H1 (cell line): ENCODE results near the gene ZBTB7B. TPM values are rescaled to one million over a fixed set of nuclear protein-coding genes. Genes with fewer than 3 reads are reported as not detected.

Experiments
- CTCF ChIA-PET: fragments of 300-600 bp; sonication (Branson Sonifier 250); formaldehyde crosslinking; loops from one replicate; lab custom pipeline; 2021; ENCODE audit not compliant: partially characterized antibody; lab: Charles Lee
- POLR2A ChIA-PET: fragments of 300-600 bp; sonication (Branson Sonifier 250); formaldehyde crosslinking; loops from one replicate; lab custom pipeline; 2021; ENCODE audit warnings: inconsistent platforms; ENCODE audit not compliant: partially characterized antibody; lab: Charles Lee
- DNase-seq, 2 experiments: peaks; one replicate each; pipeline versions ENCODE4 v3.0.0 to v3.0.0-alpha.2; 2010 to 2022; ENCODE audit warnings: low spot score in 2 of 2, low read depth in 1 of 2, mixed read lengths in 1 of 2
- FAIRE-seq: peaks from 2 replicates; lab custom pipeline; 2011; peaks lifted over from hg19 to GRCh38; lab: Jason Lieb, UNC
- H2AFZ ChIP-seq: 2 replicates; pipeline ENCODE4 v1.8.1; 2012; ENCODE audit warnings: low read length, inconsistent platforms
- H2AK5ac ChIP-seq: 2 replicates; pipeline ENCODE4 v1.6.1; 2013; ENCODE audit warnings: low read depth, low read length
- H2BK120ac ChIP-seq: replicated peaks from 2 replicates; pipeline ENCODE3; 2013; ENCODE audit warnings: low read depth, low read length, inconsistent platforms
- H2BK12ac ChIP-seq: 2 replicates; pipeline ENCODE4 v1.6.1; 2013; ENCODE audit warnings: low read depth, low read length
- H2BK15ac ChIP-seq: 2 replicates; pipeline ENCODE4 v1.6.1; 2013; ENCODE audit warnings: low read length
- H2BK20ac ChIP-seq: 2 replicates; pipeline ENCODE4 v1.6.1; 2013; ENCODE audit warnings: low read length
- H2BK5ac ChIP-seq: 2 replicates; pipeline ENCODE4 v1.6.1; 2013; ENCODE audit warnings: low read depth, low read length
- H3K14ac ChIP-seq: 2 replicates; pipeline ENCODE4 v1.6.1; 2013; ENCODE audit warnings: inconsistent platforms; ENCODE audit not compliant: insufficient read length
- H3K18ac ChIP-seq: 2 replicates; pipeline ENCODE4 v1.6.1; 2013; ENCODE audit warnings: low read length; ENCODE audit errors: extremely low read depth
- H3K23ac ChIP-seq: 2 replicates; pipeline ENCODE4 v1.6.1; 2013; ENCODE audit warnings: inconsistent platforms; ENCODE audit not compliant: insufficient read length
- H3K23me2 ChIP-seq: 2 replicates; pipeline ENCODE4 v1.6.1; 2013; ENCODE audit warnings: low read depth, low read length
- H3K27ac ChIP-seq: 2 replicates; pipeline ENCODE4 v1.6.1; 2011; ENCODE audit warnings: low read depth, low read length, inconsistent platforms
- H3K27me3 ChIP-seq, 4 experiments: replicated peaks in 1 of 4; 1 replicate in 1 of 4; 2 replicates in 3 of 4; pipeline versions ENCODE4 v1.6.1 to v1.8.1; 2011 to 2013; ENCODE audit warnings: low read length in 3 of 4, mild to moderate bottlenecking in 3 of 4, inconsistent platforms in 2 of 4, mixed read lengths in 2 of 4, moderate library complexity in 1 of 4; ENCODE audit not compliant: control insufficient read depth in 3 of 4, insufficient read depth in 3 of 4; ENCODE audit errors: extremely low read depth in 1 of 4
- H3K36me3 ChIP-seq, 4 experiments: 2 replicates each; pipeline versions ENCODE4 v1.6.1 to v1.8.1; 2011 to 2013; ENCODE audit warnings: mild to moderate bottlenecking in 4 of 4, low read length in 3 of 4, moderate library complexity in 2 of 4, control low read depth in 1 of 4, inconsistent platforms in 1 of 4; ENCODE audit not compliant: insufficient read depth in 4 of 4, control insufficient read depth in 2 of 4
- H3K4ac ChIP-seq: replicated peaks from 2 replicates; pipeline ENCODE3; 2013; ENCODE audit warnings: low read length, low read depth, mixed read lengths, inconsistent platforms; ENCODE audit not compliant: insufficient read length
- H3K4me1 ChIP-seq, 4 experiments: replicated peaks in 1 of 4; 1 replicate in 1 of 4; 2 replicates in 3 of 4; pipeline versions ENCODE4 v1.6.1 to v1.8.1; 2011 to 2013; ENCODE audit warnings: low read length in 3 of 4, inconsistent platforms in 2 of 4, mixed read lengths in 1 of 4; ENCODE audit not compliant: insufficient read depth in 4 of 4, control insufficient read depth in 3 of 4
- H3K4me2 ChIP-seq, 2 experiments: 2 replicates each; pipeline versions ENCODE4 v1.6.1 to v1.8.1; 2011 to 2013; ENCODE audit warnings: low read depth in 2 of 2, low read length in 2 of 2, control low read depth in 1 of 2, inconsistent platforms in 1 of 2, mild to moderate bottlenecking in 1 of 2; ENCODE audit not compliant: insufficient read depth in 1 of 2
- H3K4me3 ChIP-seq, 4 experiments: fragments of 200-600, 300-600 bp in 1 of 4; sonication (generic), shearing (Covaris generic), sonication (Bioruptor Twin) in 1 of 4; 2 replicates each; pipeline versions ENCODE4 v1.5.1 to v1.8.1; 2011 to 2016; ENCODE audit warnings: low read length in 4 of 4, low read depth in 3 of 4, control low read depth in 2 of 4, inconsistent platforms in 2 of 4, mild to moderate bottlenecking in 2 of 4, mixed read lengths in 1 of 4, moderate library complexity in 1 of 4; ENCODE audit not compliant: insufficient read depth in 2 of 4; ENCODE audit errors: extremely low read depth in 1 of 4
- H3K56ac ChIP-seq: replicated peaks from 2 replicates; pipeline ENCODE3; 2013; ENCODE audit warnings: low read depth, mild to moderate bottlenecking, mixed read lengths, low read length, inconsistent platforms; ENCODE audit not compliant: insufficient read length
- H3K79me1 ChIP-seq: 2 replicates; pipeline ENCODE4 v1.6.1; 2013; ENCODE audit warnings: low read depth, low read length, control low read depth
- H3K79me2 ChIP-seq, 2 experiments: 2 replicates each; pipeline versions ENCODE4 v1.6.1 to v1.8.1; 2012 to 2013; ENCODE audit warnings: low read length in 2 of 2, mild to moderate bottlenecking in 2 of 2, inconsistent platforms in 1 of 2; ENCODE audit not compliant: insufficient read depth in 2 of 2, control insufficient read depth in 1 of 2
- H3K9ac ChIP-seq, 4 experiments: replicated peaks in 1 of 4; 1 replicate in 1 of 4; 2 replicates in 3 of 4; pipeline versions ENCODE4 v1.6.1 to v1.8.1; 2011 to 2013; ENCODE audit warnings: low read depth in 3 of 4, low read length in 3 of 4, control low read depth in 2 of 4, mild to moderate bottlenecking in 2 of 4, moderate library complexity in 2 of 4, inconsistent platforms in 1 of 4; ENCODE audit errors: extremely low read depth in 1 of 4
- H3K9me3 ChIP-seq, 2 experiments: 2 replicates each; pipeline versions ENCODE4 v1.6.1 to v1.8.1; 2012 to 2013; ENCODE audit warnings: mild to moderate bottlenecking in 2 of 2, moderate library complexity in 2 of 2, control low read depth in 1 of 2, inconsistent platforms in 1 of 2, low read depth in 1 of 2, low read length in 1 of 2, mixed read lengths in 1 of 2; ENCODE audit not compliant: insufficient read depth in 2 of 2
- H4K20me1 ChIP-seq, 2 experiments: replicated peaks in 1 of 2; 2 replicates each; pipeline versions ENCODE3 to v1.8.1; 2011 to 2013; ENCODE audit warnings: inconsistent platforms in 2 of 2, low read length in 2 of 2, mild to moderate bottlenecking in 1 of 2; ENCODE audit not compliant: insufficient read depth in 2 of 2, control insufficient read depth in 1 of 2
- H4K5ac ChIP-seq: 2 replicates; pipeline ENCODE4 v1.6.1; 2013; ENCODE audit warnings: low read length, low read depth, mixed read lengths, inconsistent platforms; ENCODE audit not compliant: insufficient read length
- H4K8ac ChIP-seq: 2 replicates; pipeline ENCODE4 v1.8.0; 2013; ENCODE audit warnings: mild to moderate bottlenecking, moderate library complexity, low read length, inconsistent platforms; ENCODE audit not compliant: insufficient read depth; ENCODE audit errors: extremely low read depth
- H4K91ac ChIP-seq: replicated peaks from 2 replicates; pipeline ENCODE3; 2013; ENCODE audit warnings: low read length, mixed read lengths, inconsistent platforms; ENCODE audit not compliant: insufficient read length
- CEBPB ChIP-seq: IDR thresholded peaks from 2 replicates; pipeline ENCODE4 v1.6.1; 2012; ENCODE audit warnings: low read depth, low read length
- CHD2 ChIP-seq: IDR thresholded peaks from 2 replicates; pipeline ENCODE4 v1.6.1; 2012; ENCODE audit warnings: low read length, improper control_type of control experiment
- CREB1 ChIP-seq: IDR thresholded peaks from 2 replicates; pipeline ENCODE4 v1.6.1; 2012; ENCODE audit warnings: inconsistent platforms
- CTBP2 ChIP-seq: IDR thresholded peaks from 2 replicates; pipeline ENCODE4 v1.7.0; 2011; ENCODE audit warnings: borderline replicate concordance, mild to moderate bottlenecking, moderate library complexity, mixed read lengths, low read length; ENCODE audit not compliant: insufficient read depth, insufficient read length
- GTF2F1 ChIP-seq: IDR thresholded peaks from 2 replicates; pipeline ENCODE4 v1.6.1; 2012; ENCODE audit warnings: low read depth, low read length, improper control_type of control experiment, borderline replicate concordance
- KDM4A ChIP-seq: IDR thresholded peaks from one replicate; pipeline ENCODE4 v1.7.1; 2012; ENCODE audit warnings: low read depth, mild to moderate bottlenecking, moderate library complexity, low read length, inconsistent platforms; ENCODE audit not compliant: severe bottlenecking
- MAFK ChIP-seq: IDR thresholded peaks from 2 replicates; pipeline ENCODE4 v1.6.1; 2012; ENCODE audit warnings: low read depth, mild to moderate bottlenecking, improper control_type of control experiment, low read length
- PHF8 ChIP-seq: fragments of 200-600 bp; sonication (generic); conservative IDR thresholded peaks from 2 replicates; pipeline ENCODE4 v1.7.1; 2012; ENCODE audit warnings: low read depth, mild to moderate bottlenecking, inconsistent platforms, low read length, moderate library complexity
- POU5F1 ChIP-seq: IDR thresholded peaks from 2 replicates; pipeline ENCODE4 v1.6.1; 2011; ENCODE audit warnings: low read depth, mild to moderate bottlenecking, low read length, moderate library complexity
- RFX5 ChIP-seq: IDR thresholded peaks from 2 replicates; pipeline ENCODE4 v1.6.1; 2011; ENCODE audit warnings: low read depth, low read length, improper control_type of control experiment, borderline replicate concordance
- SP1 ChIP-seq: IDR thresholded peaks from 2 replicates; pipeline ENCODE4 v1.6.1; 2011; ENCODE audit warnings: low read depth, low read length
- TAF1 ChIP-seq: IDR thresholded peaks from 2 replicates; pipeline ENCODE4 v1.6.1; 2011; ENCODE audit warnings: mild to moderate bottlenecking, low read depth, low read length
- WGBS, 2 experiments: shearing (Covaris generic) in 1 of 2; methylation state at CpG; one replicate each; pipeline versions ENCODE4 v1.1.6 to v1.1.7; 2013 to 2015; ENCODE audit warnings: low lambda C conversion rate in 2 of 2, mixed read lengths in 2 of 2, inconsistent platforms in 1 of 2, low coverage in 1 of 2, missing lambda C conversion rate in 1 of 2; ENCODE audit not compliant: insufficient replicate concordance in 2 of 2, insufficient coverage in 1 of 2, insufficient read length in 1 of 2; ENCODE audit errors: extremely low coverage in 1 of 2, missing lambda C conversion rate in 1 of 2; 5-methylcytosine and 5-hydroxymethylcytosine counted together
- polyA plus RNA-seq, 7 experiments: library from polyadenylated mRNA; depleted of rRNA in 3 of 7; stranded (reverse) in 5 of 7; unstranded in 2 of 7; fragments of >200 nt in 5 of 7; fragments of 200-250 nt in 2 of 7; gene quantifications; 1 replicate in 5 of 7; 2 replicates in 1 of 7; 4 replicates in 1 of 7; pipeline versions ENCODE4 v1.2.1 to v1.2.3, GENCODE V29; 2011 to 2013; ENCODE audit warnings: missing spikeins in 2 of 7, mixed read lengths in 2 of 7
- total RNA-seq: library from RNA; stranded (reverse); fragmentation: NEBNext Ultra II Directional; extraction: Animal tissue kit (Norgen Biotek cat#: 25700); gene quantifications from 2 replicates; pipeline ENCODE4 v1.2.1, GENCODE V29; 2021

Gene ZBTB7B
- total and polyA plus RNA-seq, 2 of the 8 experiments (the other 6 are each of a cell fraction or from before 2014, with no cell fraction given): 24.5 to 36.9 TPM

DNA sequence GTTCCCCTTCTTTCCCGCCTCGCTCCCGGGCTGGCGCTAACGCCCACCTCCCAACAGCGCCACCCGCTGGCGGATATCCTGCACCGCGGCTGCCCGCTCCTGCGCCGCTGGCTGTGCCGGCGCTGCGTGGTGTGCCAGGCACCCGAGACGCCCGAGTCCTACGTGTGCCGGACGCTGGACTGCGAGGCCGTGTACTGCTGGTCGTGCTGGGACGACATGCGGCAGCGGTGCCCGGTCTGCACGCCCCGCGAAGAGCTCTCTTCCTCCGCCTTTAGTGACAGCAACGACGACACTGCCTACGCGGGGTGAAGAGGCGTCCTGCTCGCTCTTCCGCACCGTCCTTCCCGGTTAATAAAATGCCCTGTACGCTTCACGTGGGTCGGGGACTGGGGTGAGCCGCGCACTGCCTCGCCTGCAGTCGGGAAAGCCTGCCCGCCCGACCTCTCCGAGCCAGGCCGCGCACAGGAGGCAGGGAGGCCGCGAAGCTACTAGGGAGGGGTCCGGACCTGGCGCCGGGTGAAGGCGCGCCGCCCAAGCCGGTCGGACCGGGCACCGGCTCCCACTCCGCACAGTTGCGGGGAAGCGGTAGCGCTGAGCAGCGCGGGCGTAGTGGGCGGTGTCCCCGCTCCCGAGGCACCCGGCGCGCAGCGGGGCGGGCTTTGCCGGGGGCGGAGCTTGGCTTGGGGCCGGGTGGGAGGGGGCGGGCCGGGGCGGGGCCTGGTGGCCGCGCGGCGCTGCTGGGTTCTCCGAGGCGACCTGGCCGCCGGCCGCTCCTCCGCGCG lies 48.1 kb downstream of the ZBTB7B start, which contains the start of gene ADAM15:
TSS of gene ADAM15 (plus strand) at position 757 of the 782 bp plus-strand sequence. CDS start 71 bp downstream, outside the sequence.
- no peak within 1 kb of the TSS for H3K14ac ChIP-seq
- no peak within 1 kb of the TSS for H3K27ac ChIP-seq
- DNase-seq (peak in 1 of 2 experiments; percentile 95), FAIRE-seq (no peak)
- H4K91ac ChIP-seq: peak within 1 kb of the TSS; percentile 95
- peak within 1 kb of the TSS; percentile 92 for H2AFZ ChIP-seq
- peak within 1 kb of the TSS; percentile 98; the same call in 1 of the 2 replicates for H2BK12ac ChIP-seq
- H3K56ac ChIP-seq: peak within 1 kb of the TSS; percentile 73
- no peaks in the 10 kb centered on the region for H3K79me1 ChIP-seq
- H2BK20ac ChIP-seq: 0 out of 2 replicates have a peak within 1 kb of the TSS, but pooled peaks have one; percentile 90
- peak within 1 kb of the TSS; percentile 96 for H3K18ac ChIP-seq
- H3K4ac ChIP-seq: peak within 1 kb of the TSS; percentile 89
- no peaks in the 10 kb centered on the region for H3K9me3 ChIP-seq
- no peaks in the 10 kb centered on the region for H3K79me2 ChIP-seq
- H3K9ac ChIP-seq: peak within 1 kb of the TSS; percentile 17 to 54 (median 48); a peak in 6 of 7 replicates
- 2% methylated on average over 34 of the region's 99 CpGs; no CpG with 5 or more reads in 1 of the 2 experiments for WGBS, 2 experiments
- H3K4me3 ChIP-seq: peak within 1 kb of the TSS; percentile 32 to 76 (median 62)
- CTCF ChIA-PET: interaction anchor here (0.8 to 33.9 kb wide), 26 partner anchors 2 to 477 kb away, joined by 3 to 907 read pairs (median 4); partner anchors contain the start of genes ADAM15, DCST1, DCST2 and EFNA3
- H4K8ac ChIP-seq: peak within 1 kb of the TSS; percentile 73
- peak within 1 kb of the TSS; percentile 93 for H2BK5ac ChIP-seq
- peaks cover 4 to 28% (median 10%) of the 10 kb centered on the region in 4 experiments; a peak in 6 of 7 replicates for H3K4me1 ChIP-seq
- peak within 1 kb of the TSS; percentile 47 for H4K5ac ChIP-seq
- H4K20me1 ChIP-seq: peaks cover 2 to 7% of the 10 kb centered on the region in 2 experiments
- POLR2A ChIA-PET: interaction anchor here (0.7 to 2.6 kb wide), 17 partner anchors 10 to 114 kb away, joined by 3 to 9 read pairs (median 3); partner anchors contain the start of genes EFNA4, LENEP, PBXIP1 and PMVK
- H2BK15ac ChIP-seq: peak within 1 kb of the TSS; percentile 92; the same call in 1 of the 2 replicates
- peaks cover 16% of the 10 kb centered on the region for H3K23me2 ChIP-seq
- no peaks in the 10 kb centered on the region for H3K36me3 ChIP-seq
- no peak within 1 kb of the TSS for H2AK5ac ChIP-seq
- no peak within 1 kb of the TSS for H2BK120ac ChIP-seq
- H3K23ac ChIP-seq: no peak within 1 kb of the TSS
- H3K4me2 ChIP-seq: peak within 1 kb of the TSS; percentile 42 to 100
- peaks cover 0 to 18% (median 12%) of the 10 kb centered on the region in 4 experiments; a peak in 5 of 7 replicates for H3K27me3 ChIP-seq
- TF ChIP-seq MAFK (no peak), CTBP2 (peak; percentile 74), CHD2 (no peak), SP1 (peak; percentile 70; the same call in 1 of the 2 replicates), KDM4A (peak; percentile 89), TAF1 (peak; percentile 34; the same call in 1 of the 2 replicates), GTF2F1 (no peak), POU5F1 (no peak), CEBPB (no peak), CREB1 (peak; percentile 58; the same call in 1 of the 2 replicates), RFX5 (no peak), PHF8 (no peak)
